HG03135 (cell line): ENCODE data around the gene MITD1.
A peak's percentile ranks its signal among the peaks of the same experiment; 100 is the strongest.
"Not testable (repeated sequence)": the region's sequence is repeated elsewhere in the genome, so short reads cannot be mapped to it uniquely, and the experiment has no call there.

ENCODE experiments used
- ATAC-seq: cut with Tn5 transposase; IDR thresholded peaks from one replicate; pipeline ENCODE4 v1.9.1; 2021; ENCODE audit warnings: mild to moderate bottlenecking, moderate library complexity; ENCODE audit not compliant: unreplicated experiment

The MITD1 gene

GRCh38 chr2:99154643-99155536 lies 26.0 kb downstream of the MITD1 start, which contains the start of the genes LIPT1 and TSGA10:
LIPT1 (plus strand) TSS chr2:99154967; CDS start chr2:99161958, 6,991 bp downstream.
TSGA10 (minus strand) TSS chr2:99154942; CDS start chr2:99109439, 45,503 bp downstream.
- ATAC-seq = peak; percentile 90

- no peak for ATAC-seq
Observed at GRCh38 chr2:99153921-99154604, 26.8 kb downstream of the MITD1 start.

DNA sequence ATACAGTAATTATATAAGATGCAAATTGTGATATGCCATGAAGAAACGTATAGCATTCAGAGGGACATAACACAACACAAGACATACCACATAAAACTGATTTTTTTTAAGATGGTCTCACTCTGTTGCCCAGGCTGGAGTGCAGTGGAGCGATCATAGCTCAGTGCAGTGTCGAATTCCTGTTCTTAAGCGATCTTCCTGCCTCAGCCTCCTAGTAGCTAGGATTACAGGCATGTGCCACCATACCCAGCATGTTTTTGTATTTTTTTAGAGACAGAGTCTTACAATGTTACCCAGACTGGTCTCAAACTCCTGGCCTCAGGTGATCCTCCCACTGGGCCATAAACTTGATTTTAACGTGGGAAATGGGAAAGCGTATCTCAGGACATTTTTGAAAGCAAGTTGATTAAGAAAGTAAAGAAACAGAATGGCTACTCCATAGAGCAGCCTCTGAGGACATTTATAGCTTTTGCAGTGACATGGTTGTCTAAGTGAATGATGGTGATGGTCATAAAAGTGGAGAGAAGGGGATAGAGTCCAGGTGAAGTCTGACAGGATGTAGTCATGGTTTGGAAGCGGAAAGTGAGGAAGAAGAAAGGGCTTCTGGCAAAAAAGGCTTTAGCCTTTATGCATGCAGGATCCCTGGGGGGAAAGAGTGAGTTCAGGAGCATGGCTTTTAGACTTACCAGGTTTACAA lies 28.5 kb downstream of the MITD1 start:
- no peak for ATAC-seq

GRCh38 chr2:99150706-99151105 lies 30.2 kb downstream of the MITD1 start:
- no peak for ATAC-seq

DNA sequence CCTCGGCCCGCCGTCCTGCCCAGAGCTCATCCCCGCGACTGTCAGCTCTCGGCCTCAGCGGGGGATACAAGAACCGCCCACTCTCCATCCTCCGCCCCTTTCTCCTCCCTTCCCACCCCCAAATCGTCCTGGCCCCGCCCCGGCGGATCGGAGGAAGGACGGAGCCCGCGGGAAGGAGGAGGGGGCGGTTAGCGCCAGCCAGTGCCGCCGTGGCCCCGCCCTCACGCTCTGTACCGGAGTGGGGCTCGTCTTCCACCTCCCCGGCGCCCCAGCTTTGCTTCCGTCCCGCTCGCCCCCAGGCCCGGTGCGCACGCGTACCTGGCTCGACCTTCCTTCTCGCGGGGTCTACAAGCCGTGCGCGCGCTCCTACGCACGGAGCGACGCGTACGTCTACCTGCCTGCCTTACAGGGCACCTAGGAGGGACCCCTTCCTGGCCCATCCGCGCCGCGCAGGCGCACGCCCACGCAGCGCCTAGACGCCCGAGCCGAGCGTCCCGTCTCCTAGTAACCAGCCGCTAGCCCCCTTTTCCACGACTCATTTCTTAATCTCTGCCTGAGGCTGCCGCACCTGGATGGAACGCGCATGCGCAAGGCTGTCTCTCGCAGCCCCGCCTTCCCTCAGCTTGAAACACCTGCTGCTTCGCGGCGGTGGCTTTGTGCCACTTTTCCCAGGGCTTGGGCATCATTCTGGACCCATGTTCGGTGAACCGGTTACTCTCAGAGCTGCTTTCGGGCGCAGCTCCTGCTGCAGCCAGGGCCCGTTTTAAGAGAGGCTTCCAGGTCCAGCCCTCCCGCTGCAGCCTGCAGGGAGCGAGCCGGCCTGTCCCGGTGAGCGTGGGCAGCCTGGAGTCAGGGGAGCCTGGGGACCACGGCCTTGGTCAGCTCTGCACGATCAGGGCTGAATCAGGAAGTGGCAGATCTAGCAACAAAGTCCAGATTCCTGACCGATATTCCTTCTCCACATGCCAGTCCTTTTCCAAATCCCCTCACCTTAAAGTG lies 39.4 kb downstream of the MITD1 start, which contains the start of gene C2orf15:
C2orf15 (plus strand) TSS at position 598 of the 999 bp plus-strand sequence. CDS start 8,852 bp downstream, outside the sequence.
- peak; percentile 88 for ATAC-seq

DNA sequence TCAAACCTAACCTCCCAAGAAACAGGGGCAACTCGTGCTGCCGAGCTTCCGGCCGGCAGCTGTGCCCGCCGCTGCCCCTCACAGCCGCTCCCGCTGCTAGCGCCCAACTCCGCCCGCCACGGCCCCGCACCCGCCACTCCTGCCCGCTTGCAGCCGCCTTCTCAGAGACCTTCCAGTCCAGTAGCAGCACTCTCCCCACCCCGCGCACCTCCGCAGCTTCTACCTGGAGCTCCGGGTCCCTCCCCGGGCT lies 40.1 kb downstream of the MITD1 start:
- ATAC-seq = peak; percentile 35

DNA sequence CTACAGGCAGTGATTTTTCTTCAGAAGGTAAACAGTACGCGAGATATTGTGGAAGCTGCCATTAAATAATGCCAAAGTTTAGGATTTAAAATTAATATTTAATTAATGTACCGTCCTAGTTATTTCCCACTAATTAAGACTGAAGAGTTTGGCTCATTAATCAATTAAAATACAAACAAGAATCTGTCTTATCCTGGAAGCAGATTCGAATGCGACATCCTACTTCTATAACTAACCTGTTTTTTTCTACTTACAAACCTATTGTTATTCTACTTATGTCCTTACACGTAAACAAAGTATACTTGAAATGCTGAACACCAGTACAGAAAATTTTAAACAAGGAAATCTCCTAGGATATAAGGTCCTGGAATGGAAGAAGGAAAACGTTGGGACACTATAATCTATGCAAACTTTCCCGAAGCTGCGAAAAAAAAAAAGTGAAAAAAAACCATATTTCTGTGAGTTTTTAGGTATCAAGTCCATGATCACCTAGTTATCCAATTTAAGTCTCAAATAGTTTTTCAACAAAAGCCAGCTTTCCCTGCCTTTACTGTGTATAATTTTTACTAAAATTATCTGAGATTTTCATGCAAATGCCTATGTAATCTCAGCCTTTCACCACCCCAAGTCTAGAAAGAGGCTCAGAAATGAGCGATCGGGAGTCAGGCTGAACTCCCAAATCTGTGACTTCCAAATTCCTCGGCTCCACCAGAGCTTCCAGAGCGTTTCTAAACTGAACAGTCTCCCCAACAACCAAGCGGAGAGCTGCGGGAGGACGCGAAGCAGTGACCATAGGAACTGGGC lies 40.6 kb downstream of the MITD1 start:
- no peak for ATAC-seq

DNA sequence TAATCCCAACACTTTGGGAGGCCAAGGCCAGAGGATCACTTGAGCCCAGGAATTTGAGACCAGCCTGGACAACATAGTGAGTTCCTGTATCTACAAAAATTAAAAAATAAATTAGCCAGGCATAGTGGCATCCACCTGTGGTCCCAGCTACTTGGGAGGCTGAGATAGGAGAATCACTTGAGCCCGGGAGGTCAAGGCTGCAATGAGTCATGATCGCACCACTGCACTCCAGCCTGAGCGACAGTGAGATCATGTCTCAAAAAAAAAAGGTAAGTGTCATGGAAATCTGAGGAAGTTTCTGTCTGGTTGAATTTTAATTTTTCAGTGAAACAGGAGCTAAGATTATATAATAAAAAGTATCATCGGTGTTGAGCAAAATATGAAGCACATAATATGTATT lies 41.9 kb downstream of the MITD1 start:
- no peak for ATAC-seq

- ATAC-seq = not testable (repeated sequence)
Observed at GRCh38 chr2:99135044-99135556, 45.8 kb downstream of the MITD1 start.

GRCh38 chr2:99127981-99128380 lies 52.9 kb downstream of the MITD1 start:
- no peak for ATAC-seq
